ENCODE data around the gene TIGD3. TPM values are rescaled to one million over a fixed set of nuclear protein-coding genes. Genes with fewer than 3 reads are reported as not detected.
A peak's percentile ranks its signal among the peaks of the same experiment; 100 is the strongest.

Gene TIGD3
- total and polyA plus RNA-seq, 9 of the 15 experiments (the other 6 are each of a cell fraction or from before 2014, with no cell fraction given): 0.06 to 1.3 (median 0.56) TPM

GRCh38 chr11:65382033-65382803 lies 27.7 kb downstream of the TIGD3 start, which contains the start of gene SLC25A45 (continued):
- peak; percentile 14 to 71 for TF ChIP-seq AFF1 (IDR thresholded peaks at IDR 0.05; ENCODE audit: low read depth in 1 of 2, partially characterized antibody in 2 of 2)
- TF ChIP-seq HMGN3 (IDR thresholded peaks at IDR 0.05; ENCODE audit: borderline replicate concordance, extremely low read depth, insufficient read length, low read depth, low read length): peak; percentile 94
- no peak for TF ChIP-seq ZNF696 (CRISPR knock-in tag; conservative IDR thresholded peaks at IDR 0.05)
- no peak for TF ChIP-seq ZNF197 (CRISPR knock-in tag; IDR thresholded peaks at IDR 0.05; ENCODE audit: low read depth)
- peak; percentile 52 for TF ChIP-seq USF1 (CRISPR knock-in tag; IDR thresholded peaks at IDR 0.05)
- TF ChIP-seq TRIM28 (IDR thresholded peaks at IDR 0.05): no peak
- TF ChIP-seq GTF2E2 (tag; IDR thresholded peaks at IDR 0.05): peak; percentile 56; the same call in 1 of the 2 replicates
- TF ChIP-seq TCF7 (IDR thresholded peaks at IDR 0.05; ENCODE audit: borderline replicate concordance): no peak
- TF ChIP-seq RFX5 (IDR thresholded peaks at IDR 0.05; ENCODE audit: low read depth, low read length): no peak
- TF ChIP-seq ZNF644 (tag; IDR thresholded peaks at IDR 0.05; ENCODE audit: low read depth): 0 out of 2 replicates have a peak, but pooled peaks have one; percentile 2
- no peak for TF ChIP-seq BRF1 (IDR thresholded peaks at IDR 0.05; ENCODE audit: borderline replicate concordance, extremely low read depth, insufficient read length)
- no peak for TF ChIP-seq THAP7 (CRISPR knock-in tag; IDR thresholded peaks at IDR 0.05)
- no peak for TF ChIP-seq PHF21A (IDR thresholded peaks at IDR 0.05; ENCODE audit: borderline replicate concordance, low read depth)
- peak; percentile 88 for TF ChIP-seq MYC (IDR thresholded peaks at IDR 0.05; ENCODE audit: low read depth, low read length)
- TF ChIP-seq MYC (CRISPR knock-in tag; IDR thresholded peaks at IDR 0.05; ENCODE audit: borderline replicate concordance, low read depth): peak; percentile 74; the same call in 1 of the 2 replicates
- TF ChIP-seq RFX7 (CRISPR knock-in tag; IDR thresholded peaks at IDR 0.05): no peak
- TF ChIP-seq NR4A1 (CRISPR knock-in tag; IDR thresholded peaks at IDR 0.05): peak; percentile 75
- TF ChIP-seq NR4A1 (tag; IDR thresholded peaks at IDR 0.05): peak; percentile 86
- TF ChIP-seq TARDBP (IDR thresholded peaks at IDR 0.05): peak; percentile 74; the same call in 1 of the 2 replicates
- 0 out of 2 replicates have a peak, but pooled peaks have one; percentile 31 for TF ChIP-seq ZNF165 (CRISPR knock-in tag; IDR thresholded peaks at IDR 0.05; ENCODE audit: borderline replicate concordance)
- no peak for TF ChIP-seq MBD1 (CRISPR knock-in tag; IDR thresholded peaks at IDR 0.05)
- TF ChIP-seq ZBED1 (IDR thresholded peaks at IDR 0.05): 0 out of 2 replicates have a peak, but pooled peaks have one; percentile 15
